Spleen (tissue), 11 donors: ENCODE data around the gene ENTPD2. TPM values are rescaled to one million over a fixed set of nuclear protein-coding genes. Genes with fewer than 3 reads are reported as not detected.
"Not testable (repeated sequence)": the region's sequence is repeated elsewhere in the genome, so short reads cannot be mapped to it uniquely, and the experiment has no call there.

Experiments used
- DNase-seq: peaks from one replicate; pipeline ENCODE4 v3.0.0-alpha.2; 2020
- H3K27ac ChIP-seq, 8 donors: fragments of 200-600 bp; sonication (generic) in 7 of 8; 1 replicate in 4 of 8; 2 replicates in 4 of 8; pipeline versions ENCODE4 v1.5.0 to v1.8.0; 2016 to 2021; ENCODE audit warnings: inconsistent platforms in 4 of 8, mild to moderate bottlenecking in 4 of 8, moderate library complexity in 1 of 8
- H3K27me3 ChIP-seq, 7 donors: fragments of 200-600 bp; sonication (generic) in 6 of 7; replicated peaks in 1 of 7; 1 replicate in 4 of 7; 2 replicates in 3 of 7; pipeline versions ENCODE4 v1.5.0 to v1.8.0; 2016 to 2021; ENCODE audit warnings: inconsistent platforms in 3 of 7, mild to moderate bottlenecking in 1 of 7
- H3K36me3 ChIP-seq, 6 donors: fragments of 200-600 bp; sonication (generic) in 5 of 6; 1 replicate in 4 of 6; 2 replicates in 2 of 6; pipeline versions ENCODE4 v1.5.0 to v1.8.0; 2016 to 2021; ENCODE audit warnings: inconsistent platforms in 2 of 6
- H3K4me1 ChIP-seq, 6 donors: fragments of 200-600 bp; sonication (generic) in 5 of 6; 1 replicate in 3 of 6; 2 replicates in 3 of 6; pipeline versions ENCODE4 v1.5.0 to v1.8.0; 2016 to 2021; ENCODE audit warnings: inconsistent platforms in 3 of 6
- H3K4me3 ChIP-seq, 8 donors: fragments of 200-600 bp; sonication (generic) in 7 of 8; 1 replicate in 4 of 8; 2 replicates in 4 of 8; pipeline versions ENCODE4 v1.5.0 to v1.8.0; 2016 to 2021; ENCODE audit warnings: inconsistent platforms in 4 of 8, mild to moderate bottlenecking in 4 of 8, moderate library complexity in 2 of 8
- H3K9me3 ChIP-seq, 8 donors: fragments of 200-600 bp; sonication (generic) in 7 of 8; 1 replicate in 4 of 8; 2 replicates in 4 of 8; pipeline versions ENCODE4 v1.5.0 to v1.8.0; 2016 to 2021; ENCODE audit warnings: inconsistent platforms in 4 of 8
- POLR2A ChIP-seq, 3 donors: fragments of 450-650 bp; IDR thresholded peaks; one replicate each; pipeline ENCODE4 v1.5.1; 2017; ENCODE audit warnings: antibody characterized with exemption in 3 of 3, mild to moderate bottlenecking in 1 of 3
- POLR2AphosphoS5 ChIP-seq, 3 donors: sonication (generic); formaldehyde crosslinking; IDR thresholded peaks; one replicate each; pipeline ENCODE4 v1.5.1; 2017; ENCODE audit warnings: antibody characterized with exemption in 3 of 3
- WGBS, 5 donors: extraction: QIAGEN DNeasy Blood & Tissue Kit in 3 of 5; methylation state at CpG; one replicate each; pipeline versions ENCODE4 v1.1.5 to v1.1.7; 2013 to 2018; 5-methylcytosine and 5-hydroxymethylcytosine counted together
- intact Hi-C: fragments of 100-400 bp; cut with DNase I; formaldehyde crosslinking; loops from one replicate; pipeline ENCODE4 v1.15.0; 2023; ENCODE audit warnings: low total_unique reads
- polyA plus RNA-seq, 3 donors: library from polyadenylated mRNA; stranded (reverse); fragments of 200-250 nt; gene quantifications; one replicate each; pipeline ENCODE4 v1.2.1, GENCODE V29; 2013
- total RNA-seq, 7 donors: library from RNA; depleted of rRNA in 3 of 7; stranded (reverse); fragments of >200 nt in 3 of 7; fragmentation: NEBNext Ultra II Directional in 4 of 7; extraction: Animal tissue kit (Norgen Biotek cat#: 25700) in 4 of 7; gene quantifications; one replicate each; pipeline versions ENCODE4 v1.1.0 to v1.2.1, GENCODE V29; 2016 to 2021
- TF ChIP-seq, protein P1 (sequence below), 11 experiments: fragments of 200-600 bp in 7 of 11; fragments of 450-650 bp in 4 of 11; sonication (generic) in 4 of 11; IDR thresholded peaks in 8 of 11; conservative IDR thresholded peaks in 3 of 11; 1 replicate in 7 of 11; 2 replicates in 4 of 11; pipeline versions ENCODE4 v1.4.0 to v1.8.0; 2016 to 2021; ENCODE audit warnings: antibody characterized with exemption in 11 of 11, inconsistent platforms in 4 of 11, mild to moderate bottlenecking in 1 of 11
- donor health status: healthy with polysubstance abuse.
- donor health status: DM: no; HTN: no; CAD: no; lungs with moderate emphysema.
- donor health status: DM: no; HTN: no; CAD: no.
- donor health status: Bipolar disorder and iron deficiency.
- donor health status: healthy.
- donor health status: DM: no; HTN: no; CAD: no.
- donor health status: DM: yes; HTN: yes; CAD: no.

Gene ENTPD2
- total and polyA plus RNA-seq, 10 donors: 0.11 to 0.58 (median 0.36) TPM; not detected in 6

- H3K36me3 ChIP-seq: peaks cover 0 to 25% (median 8%) of the 10 kb centered on the region in 6 donors
- no peaks in the 10 kb centered on the region for H3K9me3 ChIP-seq
- peak; percentile 87 for DNase-seq
- H3K4me1 ChIP-seq: peaks cover 46 to 77% (median 66%) of the 10 kb centered on the region in 6 donors
- TF ChIP-seq, protein P1, sequence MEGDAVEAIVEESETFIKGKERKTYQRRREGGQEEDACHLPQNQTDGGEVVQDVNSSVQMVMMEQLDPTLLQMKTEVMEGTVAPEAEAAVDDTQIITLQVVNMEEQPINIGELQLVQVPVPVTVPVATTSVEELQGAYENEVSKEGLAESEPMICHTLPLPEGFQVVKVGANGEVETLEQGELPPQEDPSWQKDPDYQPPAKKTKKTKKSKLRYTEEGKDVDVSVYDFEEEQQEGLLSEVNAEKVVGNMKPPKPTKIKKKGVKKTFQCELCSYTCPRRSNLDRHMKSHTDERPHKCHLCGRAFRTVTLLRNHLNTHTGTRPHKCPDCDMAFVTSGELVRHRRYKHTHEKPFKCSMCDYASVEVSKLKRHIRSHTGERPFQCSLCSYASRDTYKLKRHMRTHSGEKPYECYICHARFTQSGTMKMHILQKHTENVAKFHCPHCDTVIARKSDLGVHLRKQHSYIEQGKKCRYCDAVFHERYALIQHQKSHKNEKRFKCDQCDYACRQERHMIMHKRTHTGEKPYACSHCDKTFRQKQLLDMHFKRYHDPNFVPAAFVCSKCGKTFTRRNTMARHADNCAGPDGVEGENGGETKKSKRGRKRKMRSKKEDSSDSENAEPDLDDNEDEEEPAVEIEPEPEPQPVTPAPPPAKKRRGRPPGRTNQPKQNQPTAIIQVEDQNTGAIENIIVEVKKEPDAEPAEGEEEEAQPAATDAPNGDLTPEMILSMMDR (IDR thresholded peaks at IDR 0.05 in 8 of 11, conservative IDR thresholded peaks at IDR 0.05 in 3 of 11): no peak
- no peak for TF ChIP-seq POLR2A (IDR thresholded peaks at IDR 0.05)
- no peak for TF ChIP-seq POLR2AphosphoS5 (IDR thresholded peaks at IDR 0.05)
- intact Hi-C loops: loop anchor here (10.0 kb wide), 1 partner anchor 89 kb away; the partner anchor contains the start of genes C8G and FBXW5
- peaks cover 0 to 5% (median 0%) of the 10 kb centered on the region in 7 donors for H3K27me3 ChIP-seq
- peak overlapping the region in 7 of 8 donors; percentile 8 to 86 (median 60) for H3K4me3 ChIP-seq
- H3K27ac ChIP-seq: peak overlapping the region; percentile 81 to 94 (median 84)
- 4 to 23% (median 15%) methylated on average over 11 to 15 of the region's 15 CpGs for WGBS, 5 donors
Measured at GRCh38 chr9:137034039-137034708, 19.7 kb downstream of the ENTPD2 start.

DNA sequence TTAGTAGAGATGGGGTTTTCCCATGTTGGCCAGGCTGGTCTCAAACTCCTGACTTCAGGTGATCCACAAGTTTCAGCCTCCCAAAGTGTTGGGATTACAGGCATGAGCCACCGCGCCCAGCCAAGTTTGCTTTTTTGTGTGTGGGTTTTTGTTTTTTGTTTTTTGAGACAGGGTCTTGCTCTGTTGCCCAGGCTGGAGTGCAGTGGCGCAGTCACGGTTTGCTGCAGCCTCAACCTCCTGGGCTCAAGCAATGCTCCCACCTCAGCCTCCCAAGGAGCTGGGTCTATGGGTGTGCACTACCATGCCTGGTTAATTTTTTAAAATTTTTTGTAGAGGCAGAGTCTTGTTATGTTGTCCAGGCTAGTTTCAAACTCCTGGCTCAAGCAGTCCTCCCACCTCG lies 20.4 kb downstream of the ENTPD2 start:
- Histone ChIP-seq H3K27ac (peak overlapping the region; percentile 2 to 94 (median 84)), H3K36me3 (peaks cover 0 to 19% (median 2%) of the 10 kb centered on the region in 6 donors), H3K4me3 (peak overlapping the region in 7 of 8 donors; percentile 7 to 86 (median 60)), H3K4me1 (peaks cover 53 to 84% (median 73%) of the 10 kb centered on the region in 6 donors)
- not testable (repeated sequence) for DNase-seq, H3K9me3 ChIP-seq, H3K27me3 ChIP-seq
- 63 to 75% (median 66%) methylated on average over 5 of the region's 5 CpGs for WGBS, 5 donors
- intact Hi-C loops: loop anchor here (10.0 kb wide), 1 partner anchor 89 kb away; the partner anchor contains the start of genes C8G and FBXW5

DNA sequence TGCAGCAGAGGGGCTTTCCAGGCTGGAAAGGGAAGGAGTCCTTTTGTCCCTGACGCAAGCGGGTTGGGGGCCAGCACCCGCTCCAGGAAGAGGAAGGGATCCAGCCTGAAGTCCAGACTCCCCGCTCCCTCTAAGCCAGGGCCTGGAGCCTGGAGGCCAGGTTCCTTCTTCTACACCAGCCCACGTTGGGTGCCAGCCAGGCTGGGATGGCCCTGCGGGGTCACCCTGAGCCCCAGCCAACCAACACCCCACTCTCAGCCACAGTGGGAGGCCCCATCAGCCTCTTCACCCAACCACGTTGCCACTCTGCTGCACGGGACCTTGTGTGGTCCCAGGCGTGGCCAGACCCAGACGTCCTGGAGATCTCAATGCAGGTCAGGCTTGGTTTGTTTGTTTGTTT lies 21.0 kb downstream of the ENTPD2 start:
- Histone ChIP-seq H3K27me3 (no peaks in the 10 kb centered on the region), H3K27ac (peak overlapping the region; percentile 55 to 94 (median 84)), H3K4me3 (peak overlapping the region in 6 of 8 donors; percentile 8 to 86 (median 64)), H3K36me3 (peaks cover 0 to 12% (median 2%) of the 10 kb centered on the region in 6 donors), H3K4me1 (peaks cover 53 to 86% (median 75%) of the 10 kb centered on the region in 6 donors), H3K9me3 (no peaks in the 10 kb centered on the region)
- peak; percentile 92 for DNase-seq
- no peak for TF ChIP-seq POLR2A (IDR thresholded peaks at IDR 0.05)
- TF ChIP-seq, protein P1 (IDR thresholded peaks at IDR 0.05 in 8 of 11, conservative IDR thresholded peaks at IDR 0.05 in 3 of 11): no peak
- peak; percentile 63 to 86 (median 72) for TF ChIP-seq POLR2AphosphoS5 (IDR thresholded peaks at IDR 0.05)
- WGBS, 5 donors: 36 to 62% (median 44%) methylated on average over 9 to 10 of the region's 10 CpGs
- intact Hi-C loops: loop anchor here (10.0 kb wide), 1 partner anchor 88 kb away; the partner anchor contains the start of genes C8G and FBXW5

DNA sequence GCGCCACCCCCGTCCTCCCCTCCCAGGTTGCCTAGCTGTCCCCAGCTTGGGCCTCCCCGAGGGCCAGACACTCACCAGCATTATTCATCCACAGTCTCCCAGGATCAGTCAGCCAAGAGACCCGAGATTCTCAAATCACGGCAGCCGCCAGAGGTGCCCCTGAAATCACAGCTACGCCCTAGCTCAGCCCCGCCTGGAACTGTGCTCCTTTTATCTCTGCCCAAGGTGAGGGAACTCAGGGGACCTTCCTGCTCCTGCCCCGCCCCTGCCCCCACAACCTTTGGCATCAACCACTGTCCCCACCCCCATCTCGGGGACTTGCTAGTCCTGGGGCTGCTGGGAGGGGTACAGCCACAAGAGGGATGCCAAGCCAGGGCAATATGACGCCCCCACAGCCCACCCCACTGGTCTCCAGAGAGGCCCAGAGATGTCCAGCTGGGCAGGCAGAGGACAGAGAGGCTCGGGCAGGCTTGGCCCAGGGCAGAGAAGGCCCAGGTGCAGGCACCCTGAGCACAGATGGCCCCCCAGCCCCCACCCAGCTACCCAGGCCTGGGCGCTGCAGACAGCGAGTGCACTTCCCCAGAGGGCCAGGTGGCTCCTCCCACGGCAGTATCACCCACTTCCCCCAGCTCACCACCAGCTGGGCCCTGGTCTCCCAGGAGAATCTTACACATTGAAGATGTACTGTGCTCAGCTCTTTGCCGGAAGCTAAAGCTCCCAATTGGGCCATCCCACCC lies 21.8 kb downstream of the ENTPD2 start, which contains the start of gene FUT7:
FUT7 (minus strand) TSS at position 185 of the 737 bp plus-strand sequence; CDS start at position 88, 97 bp downstream.
- H3K36me3 ChIP-seq: peaks cover 0 to 4% (median 0%) of the 10 kb centered on the region in 6 donors
- no peaks in the 10 kb centered on the region for H3K27me3 ChIP-seq
- H3K27ac ChIP-seq: peak within 1 kb of the TSS; percentile 55 to 94 (median 84)
- peak; percentile 92 for DNase-seq
- no peaks in the 10 kb centered on the region for H3K9me3 ChIP-seq
- intact Hi-C loops: loop anchor here (10.0 kb wide), 1 partner anchor 87 kb away; the partner anchor contains the start of genes C8G and FBXW5
- WGBS, 5 donors: 22 to 31% (median 25%) methylated on average over 12 to 16 of the region's 16 CpGs
- H3K4me3 ChIP-seq: peak within 1 kb of the TSS in 6 of 8 donors; percentile 19 to 86 (median 64)
- TF ChIP-seq, protein P1 (IDR thresholded peaks at IDR 0.05 in 8 of 11, conservative IDR thresholded peaks at IDR 0.05 in 3 of 11): peak in 3 of 11 experiments; percentile 13 to 30 (median 27)
- TF ChIP-seq POLR2AphosphoS5 (IDR thresholded peaks at IDR 0.05) (peak; percentile 5 to 73 (median 22)), POLR2A (IDR thresholded peaks at IDR 0.05) (no peak)
- peaks cover 58 to 89% (median 80%) of the 10 kb centered on the region in 6 donors for H3K4me1 ChIP-seq
